ENCODE measurements around the gene DIABLO.

DNA sequence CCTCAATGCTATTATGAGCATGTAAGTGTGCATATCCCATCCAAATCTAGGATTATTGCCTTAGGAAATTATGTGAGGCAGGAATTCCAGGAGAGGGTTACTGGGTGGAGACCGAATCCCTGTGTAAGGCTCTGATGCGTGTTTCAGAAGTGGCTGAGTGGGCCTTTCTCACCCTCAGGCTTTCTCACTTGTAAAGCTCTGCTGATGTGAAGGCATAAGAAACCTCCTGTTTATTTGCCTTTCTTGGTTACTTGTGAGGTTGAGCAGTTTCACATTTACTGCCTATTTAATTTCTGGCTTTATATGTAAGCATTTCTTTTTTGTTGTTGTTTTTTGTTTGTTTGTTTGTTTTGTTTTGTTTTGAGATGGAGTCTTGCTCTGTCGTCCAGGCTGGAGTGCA, 62.9 kb downstream of the DIABLO start:
- TF ChIP-seq, protein P1, sequence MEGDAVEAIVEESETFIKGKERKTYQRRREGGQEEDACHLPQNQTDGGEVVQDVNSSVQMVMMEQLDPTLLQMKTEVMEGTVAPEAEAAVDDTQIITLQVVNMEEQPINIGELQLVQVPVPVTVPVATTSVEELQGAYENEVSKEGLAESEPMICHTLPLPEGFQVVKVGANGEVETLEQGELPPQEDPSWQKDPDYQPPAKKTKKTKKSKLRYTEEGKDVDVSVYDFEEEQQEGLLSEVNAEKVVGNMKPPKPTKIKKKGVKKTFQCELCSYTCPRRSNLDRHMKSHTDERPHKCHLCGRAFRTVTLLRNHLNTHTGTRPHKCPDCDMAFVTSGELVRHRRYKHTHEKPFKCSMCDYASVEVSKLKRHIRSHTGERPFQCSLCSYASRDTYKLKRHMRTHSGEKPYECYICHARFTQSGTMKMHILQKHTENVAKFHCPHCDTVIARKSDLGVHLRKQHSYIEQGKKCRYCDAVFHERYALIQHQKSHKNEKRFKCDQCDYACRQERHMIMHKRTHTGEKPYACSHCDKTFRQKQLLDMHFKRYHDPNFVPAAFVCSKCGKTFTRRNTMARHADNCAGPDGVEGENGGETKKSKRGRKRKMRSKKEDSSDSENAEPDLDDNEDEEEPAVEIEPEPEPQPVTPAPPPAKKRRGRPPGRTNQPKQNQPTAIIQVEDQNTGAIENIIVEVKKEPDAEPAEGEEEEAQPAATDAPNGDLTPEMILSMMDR (conservative IDR thresholded peaks at IDR 0.05) = no peak
- TF ChIP-seq EZH2 (IDR thresholded peaks at IDR 0.05; ENCODE audit: low read depth) = no peak

Data from PC-9 (cell line).